ENCODE measurements around the gene TARS2. TPM values are rescaled to one million over a fixed set of nuclear protein-coding genes. Genes with fewer than 3 reads are reported as not detected.

The TARS2 gene
- total RNA-seq (ENCODE audit: unreplicated experiment): 38.7 TPM
- long read RNA-seq, transcript TARS2-204 (18 exons, 2,729 nt): major isoform, 5 of 11 reads
- long read RNA-seq, partial matches to known transcripts: 0 of 11 reads
- long read RNA-seq, other reads (novel, unspliced or antisense): 3 of 11 reads

GRCh38 chr1:150486966-150487762 is at the start of gene TARS2:
TSS of gene TARS2 (plus strand) at chr1:150487419. CDS start at chr1:150487451, 32 bp downstream.
- peak; percentile 66 for TF ChIP-seq CTCF (IDR thresholded peaks at IDR 0.05; ENCODE audit: partially characterized antibody, unreplicated experiment)
- DNase-seq: peak; percentile 93
- H3K27me3 Mint-ChIP-seq (ENCODE audit: unreplicated experiment): peaks cover 3% of the 10 kb centered on the region

GRCh38 chr1:150441121-150441520 is 46.1 kb upstream of the TARS2 start:
- Mint-ChIP-seq H3K4me1 (ENCODE audit: low read depth, unreplicated experiment) (no peaks in the 10 kb centered on the region), H3K36me3 (ENCODE audit: unreplicated experiment) (peaks cover 1% of the 10 kb centered on the region), H3K27ac (ENCODE audit: unreplicated experiment) (no peak overlapping the region), H3K27me3 (ENCODE audit: unreplicated experiment) (no peaks in the 10 kb centered on the region), H3K9me3 (ENCODE audit: unreplicated experiment) (peaks cover 2% of the 10 kb centered on the region), H3K4me3 (ENCODE audit: unreplicated experiment) (no peak overlapping the region)
- TF ChIP-seq CTCF (IDR thresholded peaks at IDR 0.05; ENCODE audit: partially characterized antibody, unreplicated experiment): no peak
- DNase-seq: no peak

More at GRCh38 chr1:150486966-150487762, at the start of gene TARS2:
- Mint-ChIP-seq H3K4me3 (ENCODE audit: unreplicated experiment) (peak within 1 kb of the TSS; percentile 98), H3K27ac (ENCODE audit: unreplicated experiment) (peak within 1 kb of the TSS; percentile 92), H3K9me3 (ENCODE audit: unreplicated experiment) (peaks cover 3% of the 10 kb centered on the region), H3K4me1 (ENCODE audit: low read depth, unreplicated experiment) (peaks cover 2% of the 10 kb centered on the region), H3K36me3 (ENCODE audit: unreplicated experiment) (peaks cover 4% of the 10 kb centered on the region)

- H3K4me1 Mint-ChIP-seq (ENCODE audit: low read depth, unreplicated experiment): no peaks in the 10 kb centered on the region
Measured at GRCh38 chr1:150444232-150444631, 43.0 kb upstream of the TARS2 start.

GRCh38 chr1:150456146-150456647 is 31.0 kb upstream of the TARS2 start:
- no peak for TF ChIP-seq CTCF (IDR thresholded peaks at IDR 0.05; ENCODE audit: partially characterized antibody, unreplicated experiment)
- no peaks in the 10 kb centered on the region for H3K9me3 Mint-ChIP-seq (ENCODE audit: unreplicated experiment)
- H3K27me3 Mint-ChIP-seq (ENCODE audit: unreplicated experiment): no peaks in the 10 kb centered on the region
- no peak for DNase-seq
- H3K27ac Mint-ChIP-seq (ENCODE audit: unreplicated experiment): no peak overlapping the region
- no peaks in the 10 kb centered on the region for H3K36me3 Mint-ChIP-seq (ENCODE audit: unreplicated experiment)
- no peaks in the 10 kb centered on the region for H3K4me1 Mint-ChIP-seq (ENCODE audit: low read depth, unreplicated experiment)
- H3K4me3 Mint-ChIP-seq (ENCODE audit: unreplicated experiment): no peak overlapping the region

More at GRCh38 chr1:150444232-150444631, 43.0 kb upstream of the TARS2 start:
- Mint-ChIP-seq H3K9me3 (ENCODE audit: unreplicated experiment) (peaks cover 2% of the 10 kb centered on the region), H3K27me3 (ENCODE audit: unreplicated experiment) (no peaks in the 10 kb centered on the region), H3K4me3 (ENCODE audit: unreplicated experiment) (no peak overlapping the region), H3K27ac (ENCODE audit: unreplicated experiment) (no peak overlapping the region), H3K36me3 (ENCODE audit: unreplicated experiment) (no peaks in the 10 kb centered on the region)
- TF ChIP-seq CTCF (IDR thresholded peaks at IDR 0.05; ENCODE audit: partially characterized antibody, unreplicated experiment): no peak
- DNase-seq: no peak

GRCh38 chr1:150464422-150464826 is 22.8 kb upstream of the TARS2 start:
- DNase-seq: peak; percentile 57
- no peaks in the 10 kb centered on the region for H3K9me3 Mint-ChIP-seq (ENCODE audit: unreplicated experiment)
- no peak overlapping the region for H3K4me3 Mint-ChIP-seq (ENCODE audit: unreplicated experiment)

More at GRCh38 chr1:150464422-150464826, 22.8 kb upstream of the TARS2 start:
- TF ChIP-seq CTCF (IDR thresholded peaks at IDR 0.05; ENCODE audit: partially characterized antibody, unreplicated experiment): peak; percentile 86
- H3K27ac Mint-ChIP-seq (ENCODE audit: unreplicated experiment): no peak overlapping the region
- H3K27me3 Mint-ChIP-seq (ENCODE audit: unreplicated experiment): no peaks in the 10 kb centered on the region
- H3K4me1 Mint-ChIP-seq (ENCODE audit: low read depth, unreplicated experiment): no peaks in the 10 kb centered on the region
- no peaks in the 10 kb centered on the region for H3K36me3 Mint-ChIP-seq (ENCODE audit: unreplicated experiment)

Measured in glutamatergic neuron (in vitro differentiated cells).